Measurements from ENCODE around the gene ITSN1. TPM values are rescaled to one million over a fixed set of nuclear protein-coding genes. Genes with fewer than 3 reads are reported as not detected.

ITSN1 gene
- total RNA-seq, 3 donors from 2014 or later (not counting 1 experiment from before 2014, with no cell fraction given): 1.5 to 5.1 (median 2.7) TPM

DNA sequence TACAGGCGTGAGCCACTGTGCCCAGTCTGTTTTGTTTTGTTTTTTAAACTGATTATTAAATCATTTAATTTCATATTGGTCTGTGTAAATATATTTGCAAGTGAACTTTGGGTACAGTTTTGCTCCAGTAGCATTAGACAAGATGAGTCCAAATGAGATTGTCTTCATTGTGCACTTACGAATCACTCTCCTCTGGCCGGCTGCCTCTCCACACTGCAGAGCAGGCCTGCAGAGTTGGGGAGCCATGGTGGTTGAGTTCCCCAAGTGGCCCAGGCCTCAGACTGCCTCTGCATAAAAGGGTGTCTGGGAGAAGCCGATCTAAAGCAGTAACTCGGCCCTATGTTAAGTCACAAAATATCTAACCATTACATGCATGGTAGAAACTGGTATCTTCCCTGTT is 198.5 kb downstream of the ITSN1 start:
- H3K4me1 ChIP-seq (ENCODE audit: control insufficient read depth, insufficient read depth, low read length): no peaks in the 10 kb centered on the region
- Mint-ChIP-seq H3K27ac (no peak overlapping the region), H3K9me3 (no peaks in the 10 kb centered on the region), H3K36me3 (no peaks in the 10 kb centered on the region), H3K4me3 (no peak overlapping the region), H3K27me3 (ENCODE audit: low read depth in 2 of 2) (peaks cover 0 to 3% of the 10 kb centered on the region in 2 donors), H3K4me1 (no peaks in the 10 kb centered on the region)
- no peaks in the 10 kb centered on the region for H3K9me3 ChIP-seq (ENCODE audit: control insufficient read depth, insufficient read depth, low read length)
- DNase-seq (no peak), ATAC-seq (no peak)
- H3K27ac ChIP-seq (ENCODE audit: low read length): no peak overlapping the region
- TF ChIP-seq, protein P1, sequence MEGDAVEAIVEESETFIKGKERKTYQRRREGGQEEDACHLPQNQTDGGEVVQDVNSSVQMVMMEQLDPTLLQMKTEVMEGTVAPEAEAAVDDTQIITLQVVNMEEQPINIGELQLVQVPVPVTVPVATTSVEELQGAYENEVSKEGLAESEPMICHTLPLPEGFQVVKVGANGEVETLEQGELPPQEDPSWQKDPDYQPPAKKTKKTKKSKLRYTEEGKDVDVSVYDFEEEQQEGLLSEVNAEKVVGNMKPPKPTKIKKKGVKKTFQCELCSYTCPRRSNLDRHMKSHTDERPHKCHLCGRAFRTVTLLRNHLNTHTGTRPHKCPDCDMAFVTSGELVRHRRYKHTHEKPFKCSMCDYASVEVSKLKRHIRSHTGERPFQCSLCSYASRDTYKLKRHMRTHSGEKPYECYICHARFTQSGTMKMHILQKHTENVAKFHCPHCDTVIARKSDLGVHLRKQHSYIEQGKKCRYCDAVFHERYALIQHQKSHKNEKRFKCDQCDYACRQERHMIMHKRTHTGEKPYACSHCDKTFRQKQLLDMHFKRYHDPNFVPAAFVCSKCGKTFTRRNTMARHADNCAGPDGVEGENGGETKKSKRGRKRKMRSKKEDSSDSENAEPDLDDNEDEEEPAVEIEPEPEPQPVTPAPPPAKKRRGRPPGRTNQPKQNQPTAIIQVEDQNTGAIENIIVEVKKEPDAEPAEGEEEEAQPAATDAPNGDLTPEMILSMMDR (IDR thresholded peaks at IDR 0.05): no peak
- H3K36me3 ChIP-seq (ENCODE audit: control insufficient read depth, insufficient read depth, low read length): no peaks in the 10 kb centered on the region
- 91% methylated on average over 5 of the region's 5 CpGs for WGBS (ENCODE audit: insufficient coverage)
- no peak overlapping the region for H3K4me3 ChIP-seq (ENCODE audit: low read length)
- intact Hi-C loops (cut with micrococcal nuclease): no loop called here
- no peaks in the 10 kb centered on the region for H3K27me3 ChIP-seq (ENCODE audit: control insufficient read depth, insufficient read depth, low read length)

DNA sequence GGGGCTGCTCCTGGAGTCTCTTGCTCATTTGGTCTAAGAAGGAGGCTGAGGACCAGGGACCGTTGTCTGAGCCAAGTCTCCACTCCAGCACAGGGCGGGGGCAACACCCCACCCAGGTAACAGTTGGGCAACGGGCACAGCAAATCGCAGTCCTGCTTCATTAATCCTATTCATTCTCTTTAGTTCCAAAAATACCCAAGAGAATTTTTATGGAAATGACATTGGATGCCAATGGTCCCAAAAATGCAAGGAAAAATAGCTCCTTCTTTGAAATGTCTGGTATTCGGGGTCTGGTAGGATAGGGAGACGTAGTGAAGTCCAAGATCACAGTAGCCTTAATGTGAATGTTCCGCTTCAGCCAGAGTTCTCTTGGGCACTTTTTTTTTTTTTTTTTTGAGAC is 199.3 kb downstream of the ITSN1 start:
- H3K4me3 Mint-ChIP-seq: no peak overlapping the region
- peaks cover 0 to 3% of the 10 kb centered on the region in 2 donors for H3K27me3 Mint-ChIP-seq (ENCODE audit: low read depth in 2 of 2)
- Histone ChIP-seq H3K27ac (ENCODE audit: low read length) (no peak overlapping the region), H3K36me3 (ENCODE audit: control insufficient read depth, insufficient read depth, low read length) (no peaks in the 10 kb centered on the region), H3K4me3 (ENCODE audit: low read length) (no peak overlapping the region), H3K27me3 (ENCODE audit: control insufficient read depth, insufficient read depth, low read length) (no peaks in the 10 kb centered on the region), H3K4me1 (ENCODE audit: control insufficient read depth, insufficient read depth, low read length) (no peaks in the 10 kb centered on the region), H3K9me3 (ENCODE audit: control insufficient read depth, insufficient read depth, low read length) (no peaks in the 10 kb centered on the region)
- no peak overlapping the region for H3K27ac Mint-ChIP-seq
- H3K4me1 Mint-ChIP-seq: no peaks in the 10 kb centered on the region
- H3K9me3 Mint-ChIP-seq: no peaks in the 10 kb centered on the region
- H3K36me3 Mint-ChIP-seq: no peaks in the 10 kb centered on the region
- WGBS (ENCODE audit: insufficient coverage): 89% methylated on average over 7 of the region's 7 CpGs
- no peak for ATAC-seq
- intact Hi-C loops (cut with micrococcal nuclease): no loop called here
- TF ChIP-seq, protein P1 (IDR thresholded peaks at IDR 0.05): no peak
- DNase-seq: no peak

DNA sequence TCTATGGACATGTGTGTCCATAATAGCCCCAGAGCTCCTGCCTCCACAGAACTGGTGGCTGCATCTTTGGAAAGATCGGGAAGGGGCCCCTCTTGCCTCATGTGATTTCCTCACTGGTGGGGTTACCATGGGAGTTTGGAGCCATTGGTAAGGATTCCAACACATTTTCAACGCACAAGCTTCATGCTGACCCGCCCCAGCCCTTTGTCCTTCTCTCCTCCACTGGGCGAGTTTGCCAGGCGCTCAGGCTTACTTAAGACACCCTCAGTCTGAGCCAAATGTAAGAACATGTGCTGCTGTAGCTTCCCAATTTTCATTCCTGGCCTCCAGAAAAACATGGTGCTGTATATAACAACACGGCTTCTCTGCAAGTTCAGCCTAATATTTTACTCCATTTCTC is 200.9 kb downstream of the ITSN1 start:
- ATAC-seq: no peak
- Mint-ChIP-seq H3K36me3 (no peaks in the 10 kb centered on the region), H3K27me3 (ENCODE audit: low read depth in 2 of 2) (peaks cover 0 to 3% of the 10 kb centered on the region in 2 donors), H3K27ac (no peak overlapping the region), H3K4me1 (no peaks in the 10 kb centered on the region), H3K4me3 (no peak overlapping the region), H3K9me3 (no peaks in the 10 kb centered on the region)
- Histone ChIP-seq H3K9me3 (ENCODE audit: control insufficient read depth, insufficient read depth, low read length) (no peaks in the 10 kb centered on the region), H3K4me3 (ENCODE audit: low read length) (no peak overlapping the region), H3K4me1 (ENCODE audit: control insufficient read depth, insufficient read depth, low read length) (no peaks in the 10 kb centered on the region), H3K36me3 (ENCODE audit: control insufficient read depth, insufficient read depth, low read length) (no peaks in the 10 kb centered on the region), H3K27ac (ENCODE audit: low read length) (no peak overlapping the region), H3K27me3 (ENCODE audit: control insufficient read depth, insufficient read depth, low read length) (no peaks in the 10 kb centered on the region)
- WGBS (ENCODE audit: insufficient coverage): 90% methylated on average over 6 of the region's 6 CpGs
- intact Hi-C loops (cut with micrococcal nuclease): no loop called here
- TF ChIP-seq, protein P1 (IDR thresholded peaks at IDR 0.05): no peak
- no peak for DNase-seq

DNA sequence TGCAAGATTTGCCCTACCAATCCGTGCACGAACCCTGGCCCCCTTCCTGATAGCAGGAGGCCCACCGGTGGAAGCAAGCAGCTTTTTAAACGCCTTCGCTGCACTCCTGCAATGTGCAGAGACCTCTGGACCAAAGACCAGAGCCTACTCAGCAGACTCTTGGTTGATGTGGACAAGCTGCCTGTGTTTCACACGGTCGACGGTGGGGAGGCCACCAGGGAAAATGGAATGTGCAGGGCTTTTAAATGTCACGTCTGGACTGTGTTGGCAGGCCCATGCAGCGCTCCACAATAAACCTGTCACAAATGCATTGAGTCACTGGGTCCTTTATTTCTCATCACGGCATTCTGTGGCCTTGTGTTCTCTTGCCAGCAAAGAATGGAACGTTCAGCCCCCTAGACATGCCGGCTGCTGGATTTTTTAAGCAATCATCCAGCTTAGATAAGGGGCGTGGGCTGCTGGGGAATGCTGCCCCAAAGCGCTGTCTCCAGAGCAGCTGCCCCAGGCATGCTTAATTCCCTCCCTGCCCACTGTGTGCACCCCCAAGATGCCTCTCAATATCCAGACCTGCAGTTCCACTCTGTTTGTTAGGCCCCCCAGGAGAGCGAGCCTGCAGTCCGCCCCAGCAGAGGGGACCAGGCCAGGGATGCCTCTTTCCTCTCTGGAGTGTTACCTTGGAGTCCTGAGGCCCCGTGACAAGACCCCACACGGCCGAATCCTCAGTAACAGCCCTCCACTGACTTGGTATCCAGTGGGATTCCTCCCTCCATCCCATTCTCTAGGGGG is 202.0 kb downstream of the ITSN1 start:
- Histone ChIP-seq H3K27me3 (ENCODE audit: control insufficient read depth, insufficient read depth, low read length) (no peaks in the 10 kb centered on the region), H3K4me3 (ENCODE audit: low read length) (no peak overlapping the region), H3K9me3 (ENCODE audit: control insufficient read depth, insufficient read depth, low read length) (no peaks in the 10 kb centered on the region), H3K36me3 (ENCODE audit: control insufficient read depth, insufficient read depth, low read length) (no peaks in the 10 kb centered on the region), H3K27ac (ENCODE audit: low read length) (no peak overlapping the region), H3K4me1 (ENCODE audit: control insufficient read depth, insufficient read depth, low read length) (no peaks in the 10 kb centered on the region)
- H3K4me3 Mint-ChIP-seq: no peak overlapping the region
- ATAC-seq (no peak), DNase-seq (no peak)
- intact Hi-C loops (cut with micrococcal nuclease): no loop called here
- no peaks in the 10 kb centered on the region for H3K4me1 Mint-ChIP-seq
- H3K36me3 Mint-ChIP-seq: no peaks in the 10 kb centered on the region
- peaks cover 0 to 3% of the 10 kb centered on the region in 2 donors for H3K27me3 Mint-ChIP-seq (ENCODE audit: low read depth in 2 of 2)
- TF ChIP-seq, protein P1 (IDR thresholded peaks at IDR 0.05): no peak
- H3K27ac Mint-ChIP-seq: no peak overlapping the region
- no peaks in the 10 kb centered on the region for H3K9me3 Mint-ChIP-seq
- 88% methylated on average over 20 of the region's 20 CpGs for WGBS (ENCODE audit: insufficient coverage)
